ENCODE measurements around the gene NOX1. TPM values are rescaled to one million over a fixed set of nuclear protein-coding genes. Genes with fewer than 3 reads are reported as not detected.

Gene NOX1
- total RNA-seq: not detected in 2 replicates

- no peak for DNase-seq (ENCODE audit: low read depth in 2 of 2)
Observed at GRCh38 chrX:100874325-100874724, at the start of gene NOX1. TSS of gene NOX1 (minus strand) at chrX:100874359. CDS start at chrX:100874139, 220 bp downstream.

- no peak for DNase-seq (ENCODE audit: low read depth in 2 of 2)
Observed at GRCh38 chrX:100915562-100915961, 41.4 kb upstream of the NOX1 start.

GRCh38 chrX:100913111-100913510, 39.0 kb upstream of the NOX1 start:
- DNase-seq (ENCODE audit: low read depth in 2 of 2): no peak

- no peak for DNase-seq (ENCODE audit: low read depth in 2 of 2)
Observed at GRCh38 chrX:100911731-100912130, 37.6 kb upstream of the NOX1 start.

- DNase-seq (ENCODE audit: low read depth in 2 of 2): no peak
Observed at GRCh38 chrX:100905620-100906019, 31.5 kb upstream of the NOX1 start.

GRCh38 chrX:100904433-100904832, 30.3 kb upstream of the NOX1 start:
- DNase-seq (ENCODE audit: low read depth in 2 of 2): no peak

- peak in 1 of 2 donors; percentile 42 for DNase-seq (ENCODE audit: low read depth in 2 of 2)
Observed at GRCh38 chrX:100895365-100896075, 21.4 kb upstream of the NOX1 start.

GRCh38 chrX:100883654-100884053, 9.5 kb upstream of the NOX1 start:
- DNase-seq (ENCODE audit: low read depth in 2 of 2): peak in 1 of 2 donors; percentile 48

GRCh38 chrX:100880368-100880767, 6.2 kb upstream of the NOX1 start:
- no peak for DNase-seq (ENCODE audit: low read depth in 2 of 2)

- no peak for DNase-seq (ENCODE audit: low read depth in 2 of 2)
Observed at GRCh38 chrX:100871594-100872560, 2.3 kb downstream of the NOX1 start.

- peak in 1 of 2 donors; percentile 71 for DNase-seq (ENCODE audit: low read depth in 2 of 2)
Observed at GRCh38 chrX:100870527-100870926, 3.6 kb downstream of the NOX1 start.

- DNase-seq (ENCODE audit: low read depth in 2 of 2): no peak
Observed at GRCh38 chrX:100868273-100868672, 5.9 kb downstream of the NOX1 start.

GRCh38 chrX:100864657-100865391, 9.3 kb downstream of the NOX1 start:
- DNase-seq (ENCODE audit: low read depth in 2 of 2): peak; percentile 9 to 81

- DNase-seq (ENCODE audit: low read depth in 2 of 2): no peak
Observed at GRCh38 chrX:100863326-100863864, 10.8 kb downstream of the NOX1 start.

- DNase-seq (ENCODE audit: low read depth in 2 of 2): no peak
Observed at GRCh38 chrX:100852810-100853209, 21.3 kb downstream of the NOX1 start.

- DNase-seq (ENCODE audit: low read depth in 2 of 2): no peak
Observed at GRCh38 chrX:100850317-100850716, 23.8 kb downstream of the NOX1 start.

- DNase-seq (ENCODE audit: low read depth in 2 of 2): no peak
Observed at GRCh38 chrX:100831219-100831946, 42.8 kb downstream of the NOX1 start.

GRCh38 chrX:100830547-100830946, 43.6 kb downstream of the NOX1 start:
- DNase-seq (ENCODE audit: low read depth in 2 of 2): no peak

- DNase-seq (ENCODE audit: low read depth in 2 of 2): no peak
Observed at GRCh38 chrX:100830143-100830542, 44.0 kb downstream of the NOX1 start.

- peak in 1 of 2 donors; percentile 35 for DNase-seq (ENCODE audit: low read depth in 2 of 2)
Observed at GRCh38 chrX:100829730-100830129, 44.4 kb downstream of the NOX1 start.

All from dermis microvascular lymphatic vessel endothelial cell (primary cell).